HepG2 (cell line): ENCODE data around the gene FBLN5. TPM values are rescaled to one million over a fixed set of nuclear protein-coding genes. Genes with fewer than 3 reads are reported as not detected.

Experiments used
- ATAC-seq: fragments of 200-7000 bp; cut with Tn5 transposase; 3 replicates; pipeline ENCODE4 v1.9.1; 2020; ENCODE audit warnings: mild to moderate bottlenecking, moderate library complexity
- BruUV-seq: library from RNA; stranded (reverse); fragments of 400-500 nt; replicated peaks from 2 replicates; lab custom pipeline; 2021; lab: Mats Ljungman, UMichigan
- CTCF ChIA-PET: fragments of 300-600 bp; formaldehyde crosslinking; extraction: SDS; loops from one replicate; lab custom pipeline; 2021; ENCODE audit warnings: low total read pairs, inconsistent platforms, low intra/inter-chr PET ratio; lab: Yijun Ruan, JAX
- POLR2A ChIA-PET: fragments of 350-600 bp; sonication (Branson Sonifier 250); formaldehyde crosslinking; loops from one replicate; lab custom pipeline; 2020; ENCODE audit warnings: antibody characterized with exemption, inconsistent platforms; lab: Yijun Ruan, JAX
- DNase-seq: peaks from one replicate; pipeline ENCODE4 v3.0.0-alpha.2; 2015; ENCODE audit warnings: low spot score
- FAIRE-seq: peaks from 3 replicates; lab custom pipeline; 2011; peaks lifted over from hg19 to GRCh38; lab: Jason Lieb, UNC
- H2AFZ ChIP-seq: one replicate; pipeline ENCODE4 v1.6.1; 2011; ENCODE audit warnings: low read length, inconsistent platforms
- H3K27ac ChIP-seq: fragments of 300-600 bp; 3 replicates; pipeline ENCODE4 v1.8.0; 2011; ENCODE audit warnings: mixed run types, mild to moderate bottlenecking, mixed read lengths, low read length, inconsistent platforms; ENCODE audit not compliant: insufficient read depth; ENCODE audit errors: extremely low read length
- H3K27me3 ChIP-seq, 2 experiments: fragments of 200-600 bp in 1 of 2; 2 replicates in 1 of 2; 3 replicates in 1 of 2; pipeline versions ENCODE4 v1.6.0 to v1.8.0; 2011; ENCODE audit warnings: low read length in 2 of 2, mild to moderate bottlenecking in 2 of 2, moderate library complexity in 2 of 2, inconsistent platforms in 1 of 2; ENCODE audit not compliant: insufficient read depth in 2 of 2, control insufficient read depth in 1 of 2
- H3K36me3 ChIP-seq, 2 experiments: fragments of 200-600 bp in 1 of 2; replicated peaks in 1 of 2; 2 replicates in 1 of 2; 3 replicates in 1 of 2; pipeline versions ENCODE4 v1.5.1 to v1.8.0; 2011; ENCODE audit warnings: low read length in 2 of 2, inconsistent platforms in 1 of 2; ENCODE audit not compliant: insufficient read depth in 2 of 2, control insufficient read depth in 1 of 2
- H3K4me1 ChIP-seq: 2 replicates; pipeline ENCODE4 v1.5.1; 2012; ENCODE audit warnings: low read length, inconsistent platforms; ENCODE audit not compliant: insufficient read depth
- H3K4me2 ChIP-seq: 2 replicates; pipeline ENCODE4 v1.6.0; 2011; ENCODE audit warnings: low read depth, low read length, inconsistent platforms
- H3K4me3 ChIP-seq, 3 experiments: fragments of 200-600 bp in 1 of 3; sonication (generic), shearing (Covaris generic) in 1 of 3; replicated peaks in 1 of 3; 2 replicates each; pipeline ENCODE4 v1.5.1; 2011 to 2016; ENCODE audit warnings: low read length in 3 of 3, inconsistent platforms in 2 of 3, low read depth in 2 of 3, mild to moderate bottlenecking in 2 of 3, control low read depth in 1 of 3, mixed read lengths in 1 of 3; ENCODE audit not compliant: insufficient read depth in 1 of 3
- H3K79me2 ChIP-seq: one replicate; pipeline ENCODE4 v1.6.1; 2011; ENCODE audit warnings: low read length, inconsistent platforms; ENCODE audit not compliant: insufficient read depth
- H3K9ac ChIP-seq: 2 replicates; pipeline ENCODE4 v1.6.0; 2011; ENCODE audit warnings: mild to moderate bottlenecking, low read depth, low read length, inconsistent platforms; ENCODE audit not compliant: insufficient read depth
- H3K9me3 ChIP-seq: 2 replicates; pipeline ENCODE4 v1.5.1; 2012; ENCODE audit warnings: mild to moderate bottlenecking, low read length
- H4K20me1 ChIP-seq: 2 replicates; pipeline ENCODE4 v1.6.0; 2011; ENCODE audit warnings: inconsistent platforms, mild to moderate bottlenecking, low read length, moderate library complexity; ENCODE audit not compliant: insufficient read depth
- CEBPG ChIP-seq: IDR thresholded peaks from 2 replicates; pipeline ENCODE4 v1.6.1; 2016
- FOXO4 ChIP-seq: sonication (generic); formaldehyde crosslinking; conservative IDR thresholded peaks from 2 replicates; pipeline ENCODE4 v1.8.1; 2023; ENCODE audit warnings: missing genetic modification reagents
- HINFP ChIP-seq: sonication (generic); formaldehyde crosslinking; IDR thresholded peaks from 2 replicates; pipeline ENCODE4 v1.4.0; 2020; ENCODE audit warnings: low read depth, mild to moderate bottlenecking, missing genetic modification reagents
- HOMEZ ChIP-seq: IDR thresholded peaks from 2 replicates; pipeline ENCODE4 v1.6.1; 2016; ENCODE audit warnings: low read depth
- KDM5B ChIP-seq: sonication (generic); formaldehyde crosslinking; IDR thresholded peaks from 2 replicates; pipeline ENCODE4 v1.4.0; 2020; ENCODE audit warnings: missing genetic modification reagents, mild to moderate bottlenecking, borderline replicate concordance
- NONO ChIP-seq, 2 experiments: fragments of 450-650 bp in 1 of 2; sonication (generic) in 1 of 2; formaldehyde crosslinking in 1 of 2; IDR thresholded peaks in 1 of 2; conservative IDR thresholded peaks in 1 of 2; 2 replicates each; pipeline versions ENCODE4 v1.6.1 to v1.8.0; 2017 to 2022; ENCODE audit warnings: mild to moderate bottlenecking in 1 of 2, missing genetic modification reagents in 1 of 2, moderate library complexity in 1 of 2
- PRPF4 ChIP-seq: fragments of 200-400 bp; formaldehyde crosslinking; IDR thresholded peaks from 2 replicates; pipeline ENCODE4 v1.6.1; 2016; ENCODE audit warnings: low read length, low read depth; ENCODE audit not compliant: poor library complexity, severe bottlenecking
- SMYD3 ChIP-seq: sonication (generic); formaldehyde crosslinking; IDR thresholded peaks from 2 replicates; pipeline ENCODE4 v1.8.1; 2023; ENCODE audit warnings: mild to moderate bottlenecking, missing genetic modification reagents
- TEAD3 ChIP-seq: optimal IDR thresholded peaks from 2 replicates; pipeline ENCODE3; 2016; ENCODE audit warnings: borderline replicate concordance
- TOPORS ChIP-seq: sonication (generic); formaldehyde crosslinking; IDR thresholded peaks from 2 replicates; pipeline ENCODE4 v1.8.0; 2023; ENCODE audit warnings: mild to moderate bottlenecking, missing genetic modification reagents
- ZNF510 ChIP-seq: sonication (generic); formaldehyde crosslinking; IDR thresholded peaks from 2 replicates; pipeline ENCODE4 v1.4.0; 2020; ENCODE audit warnings: low read depth, mild to moderate bottlenecking, missing genetic modification reagents
- WGBS: methylation state at CpG from one replicate; pipeline ENCODE4 v1.1.6; 2017; ENCODE audit warnings: low lambda C conversion rate; 5-methylcytosine and 5-hydroxymethylcytosine counted together
- in situ Hi-C: cut with HindIII; loops from 2 replicates; pipeline ENCODE4 v1.10.0; 2017; ENCODE audit warnings: low pct_unique_long_range_greater_than_20kb; ENCODE audit not compliant: extremely low pct_ligation_motif_present
- intact Hi-C: fragments of 100-400 bp; cut with micrococcal nuclease; formaldehyde crosslinking; loops from one replicate; pipeline ENCODE4 v1.10.0; 2022; ENCODE audit not compliant: unreplicated experiment
- polyA plus RNA-seq, 8 experiments: library from polyadenylated mRNA; depleted of rRNA in 3 of 8; stranded (reverse) in 7 of 8; unstranded in 1 of 8; fragments of >200 nt; fragmentation: Illumina TruSeq in 4 of 8; extraction: Trizol in 4 of 8; gene quantifications; 2 replicates each; pipeline versions ENCODE4 v1.2.1 to v1.2.3, GENCODE V29; 2011 to 2016; ENCODE audit warnings: low read depth in 4 of 8, missing spikeins in 1 of 8, mixed read lengths in 1 of 8; ENCODE audit not compliant: insufficient read depth in 1 of 8
- total RNA-seq, 5 experiments: library from RNA; depleted of rRNA; stranded (reverse); fragments of >200 nt; fragmentation: Illumina TruSeq; extraction: Trizol; gene quantifications; 2 replicates each; pipeline ENCODE4 v1.2.3, GENCODE V29; 2016; ENCODE audit warnings: low read depth in 1 of 5

The FBLN5 gene
- total and polyA plus RNA-seq, 2 of the 13 experiments (the other 11 are each of a cell fraction or from before 2014, with no cell fraction given) = 0.38 to 0.77 TPM

- BruUV-seq = no TSS peak
- 98% methylated on average over 3 of the region's 3 CpGs for whole genome bisulfite sequencing
- FAIRE-seq (no peak), DNase-seq (no peak), ATAC-seq (no peak)
- no peaks in the 10 kb centered on the region for H3K79me2 ChIP-seq
- no peak overlapping the region for H3K4me3 ChIP-seq
- H3K4me1 ChIP-seq = no peaks in the 10 kb centered on the region
- H2AFZ ChIP-seq = no peak overlapping the region
- ChIA-PET POLR2A (no interaction called here), CTCF (no interaction called here)
- H3K9ac ChIP-seq = no peak overlapping the region
- no peaks in the 10 kb centered on the region for H4K20me1 ChIP-seq
- TF ChIP-seq TEAD3 (no peak), HOMEZ (CRISPR knock-in tag) (no peak), HINFP (CRISPR knock-in tag) (no peak), ZNF510 (CRISPR knock-in tag) (no peak), SMYD3 (CRISPR knock-in tag) (no peak), FOXO4 (CRISPR knock-in tag) (no peak), KDM5B (CRISPR knock-in tag) (no peak), PRPF4 (no peak), CEBPG (CRISPR knock-in tag) (no peak), TOPORS (CRISPR knock-in tag) (no peak), NONO (IDR thresholded peaks at IDR 0.05) (no peak), NONO (CRISPR knock-in tag; conservative IDR thresholded peaks at IDR 0.05) (no peak)
- H3K27ac ChIP-seq = no peak overlapping the region
- no peaks in the 10 kb centered on the region for H3K9me3 ChIP-seq
- no peaks in the 10 kb centered on the region for H3K27me3 ChIP-seq
- intact Hi-C loops = no loop called here
- no peak overlapping the region for H3K4me2 ChIP-seq
- in situ Hi-C loops = no loop called here
- H3K36me3 ChIP-seq = peaks cover 9 to 52% of the 10 kb centered on the region in 2 experiments
Measured at GRCh38 chr14:91987192-91987591, 39.7 kb upstream of the FBLN5 start.
